Umbilical cord (tissue), 2 donors: ENCODE data around the gene C4orf36. TPM values are rescaled to one million over a fixed set of nuclear protein-coding genes. Genes with fewer than 3 reads are reported as not detected.

Experiments
- DNase-seq: peaks from one replicate; pipeline ENCODE4 v3.0.0-alpha.2; 2015; ENCODE audit warnings: low spot score
- total RNA-seq: library from RNA; depleted of rRNA; stranded (reverse); fragments of >200 nt; gene quantifications from one replicate; pipeline ENCODE4 v1.2.3, GENCODE V29; 2014; ENCODE audit warnings: low replicate concordance; ENCODE audit not compliant: insufficient read depth

C4orf36 gene, protein sequence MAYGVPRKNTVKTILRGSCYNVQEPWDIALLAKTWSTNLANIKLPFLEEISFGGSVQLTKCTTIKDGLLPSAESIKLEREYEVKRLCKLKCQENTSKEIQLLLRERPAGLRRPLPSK
- not detected for total RNA-seq

DNA sequence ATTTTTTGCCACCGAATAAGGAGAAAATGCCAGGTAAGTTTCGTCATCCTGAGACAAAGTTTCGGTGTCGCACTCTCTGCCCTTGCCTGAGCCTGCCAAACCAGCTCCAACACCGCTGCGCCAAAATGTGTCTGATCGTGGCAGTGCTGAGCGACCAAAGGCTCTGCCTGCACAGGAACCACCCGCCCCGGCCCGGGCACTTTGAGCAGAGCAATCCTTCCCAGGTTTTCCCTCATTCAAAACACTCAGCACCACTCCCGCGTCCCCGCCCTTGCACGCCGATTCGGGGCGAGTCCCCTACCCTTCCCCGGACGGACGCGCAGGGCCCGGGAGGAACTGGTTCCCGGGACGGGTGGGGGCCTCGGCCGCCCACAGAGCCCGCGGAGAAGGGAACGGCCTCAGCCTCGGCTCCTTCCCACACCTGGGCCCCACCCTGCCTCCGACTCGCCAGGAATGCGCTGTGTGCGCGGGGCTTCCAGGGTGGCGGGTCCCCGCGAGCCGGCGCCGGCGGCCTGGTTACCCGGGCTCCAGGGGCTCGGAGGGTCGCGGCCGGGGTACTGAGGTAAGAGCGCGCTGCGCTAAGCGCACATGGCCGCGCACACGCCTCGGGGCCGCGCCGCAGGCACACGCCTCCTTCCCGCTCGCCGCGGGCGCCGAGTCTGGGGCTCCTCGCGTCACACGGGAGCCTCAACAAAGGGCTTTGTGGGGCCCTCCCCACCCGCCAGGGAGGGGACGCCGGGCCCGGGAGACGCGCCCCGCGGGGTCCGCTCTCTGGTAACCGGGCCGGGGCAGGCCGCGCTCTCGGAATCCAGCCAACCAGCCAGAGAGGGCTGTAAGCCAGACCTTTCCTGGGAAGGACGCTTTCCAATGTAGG is at the start of gene C4orf36:
C4orf36 (minus strand) TSS at position 661 of the 874 bp plus-strand sequence. CDS start 902 bp downstream, outside the sequence.
- peak; percentile 61 for DNase-seq

DNA sequence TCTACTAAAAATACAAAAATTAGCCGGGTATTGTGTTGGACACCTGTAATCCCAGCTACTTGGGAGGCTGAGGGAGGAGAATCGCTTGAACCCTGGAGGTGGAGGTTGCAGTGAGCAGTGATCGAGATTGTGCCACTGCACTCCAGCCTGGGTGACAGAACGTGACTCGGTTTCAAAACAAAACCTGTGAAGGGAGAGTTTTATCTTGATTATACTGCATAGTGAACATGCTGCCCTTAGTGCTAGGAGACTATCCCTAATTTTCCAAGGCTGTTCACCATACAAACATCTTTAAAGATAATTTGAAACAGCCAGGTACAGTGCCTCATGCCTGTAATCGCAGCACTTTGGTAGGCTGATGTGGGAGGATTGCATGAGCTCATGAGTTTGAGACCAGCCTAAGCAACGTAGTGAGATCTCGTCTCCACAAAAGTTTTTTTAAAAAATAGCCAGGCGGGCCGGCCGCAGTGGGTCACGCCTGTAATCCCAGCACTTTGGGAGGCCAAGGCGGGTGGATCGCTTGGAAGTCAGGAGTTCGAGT is 48.8 kb upstream of the C4orf36 start:
- no peak for DNase-seq

DNA sequence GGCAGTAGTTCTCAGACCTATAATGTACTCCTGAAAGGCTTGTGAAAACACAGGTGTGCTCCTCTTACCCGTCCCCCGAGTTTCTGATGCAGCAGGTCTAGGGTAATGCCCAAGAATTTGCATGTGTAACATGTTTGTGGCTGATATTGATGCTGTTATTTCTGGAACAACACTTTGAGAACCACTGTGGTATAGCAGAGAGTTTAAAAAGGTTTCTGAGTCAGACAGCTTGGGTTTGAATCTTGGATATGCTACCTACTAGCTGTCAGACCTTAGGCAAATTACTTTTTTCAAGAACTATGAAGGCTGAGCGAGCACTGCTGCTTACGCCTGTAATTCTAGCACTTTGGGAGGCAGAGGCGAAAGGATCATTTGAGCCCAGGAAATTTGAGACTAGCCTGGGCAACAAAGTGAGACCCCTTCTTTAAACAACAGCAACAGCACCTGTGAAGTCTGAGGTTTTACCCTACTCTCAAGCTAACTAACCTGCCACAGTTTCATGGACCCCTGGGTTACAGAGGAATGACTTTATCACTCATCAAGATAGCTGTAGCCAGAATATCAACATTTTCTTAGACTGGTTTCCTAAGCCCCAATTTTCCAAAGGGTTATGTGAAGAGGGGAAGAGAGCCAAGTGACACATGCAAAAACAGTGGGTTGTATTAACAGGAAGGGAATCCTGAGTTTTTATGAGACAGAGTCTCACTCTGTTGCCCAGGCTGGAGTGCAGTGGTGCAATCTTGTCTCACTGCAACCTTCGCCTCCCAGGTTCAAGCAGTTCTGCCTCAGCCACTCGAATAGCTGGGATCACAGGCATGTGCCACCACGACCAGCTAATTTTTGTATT is 47.7 kb upstream of the C4orf36 start:
- DNase-seq, result no peak

DNA sequence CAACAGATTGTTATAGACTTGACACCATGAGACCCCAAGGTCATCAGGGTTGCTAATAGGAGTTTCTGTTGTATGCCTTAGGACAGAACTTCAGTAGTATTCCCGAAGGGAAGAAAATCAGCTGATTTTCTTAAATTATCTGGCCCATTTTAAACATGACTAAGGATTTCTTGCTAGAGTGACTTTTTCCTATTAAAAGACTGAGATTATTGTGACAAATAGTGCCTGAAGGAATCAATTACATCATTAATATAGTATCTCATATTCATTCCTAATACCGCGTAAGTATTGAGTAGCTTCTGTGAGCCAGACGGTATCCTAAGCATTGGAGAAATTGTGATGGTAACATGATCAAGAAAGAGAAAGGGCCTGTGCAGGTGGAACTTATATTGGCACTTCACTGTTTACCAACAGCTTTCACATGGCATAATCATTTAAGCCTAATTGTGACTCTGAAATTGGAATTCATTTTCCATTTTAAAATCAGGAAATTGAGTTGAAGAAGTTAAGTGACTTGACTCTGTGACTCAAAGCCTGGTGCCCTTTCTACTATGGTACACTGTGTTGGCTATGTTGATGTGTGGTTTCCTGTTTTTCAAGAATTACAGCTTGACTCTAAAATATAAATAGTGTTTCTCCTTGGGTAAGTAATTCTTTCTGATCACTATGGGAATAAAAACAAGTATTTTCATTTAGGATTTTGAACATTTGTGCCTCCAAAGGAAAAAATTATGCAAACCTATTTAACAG is 46.7 kb upstream of the C4orf36 start:
- peak; percentile 34 for DNase-seq

DNA sequence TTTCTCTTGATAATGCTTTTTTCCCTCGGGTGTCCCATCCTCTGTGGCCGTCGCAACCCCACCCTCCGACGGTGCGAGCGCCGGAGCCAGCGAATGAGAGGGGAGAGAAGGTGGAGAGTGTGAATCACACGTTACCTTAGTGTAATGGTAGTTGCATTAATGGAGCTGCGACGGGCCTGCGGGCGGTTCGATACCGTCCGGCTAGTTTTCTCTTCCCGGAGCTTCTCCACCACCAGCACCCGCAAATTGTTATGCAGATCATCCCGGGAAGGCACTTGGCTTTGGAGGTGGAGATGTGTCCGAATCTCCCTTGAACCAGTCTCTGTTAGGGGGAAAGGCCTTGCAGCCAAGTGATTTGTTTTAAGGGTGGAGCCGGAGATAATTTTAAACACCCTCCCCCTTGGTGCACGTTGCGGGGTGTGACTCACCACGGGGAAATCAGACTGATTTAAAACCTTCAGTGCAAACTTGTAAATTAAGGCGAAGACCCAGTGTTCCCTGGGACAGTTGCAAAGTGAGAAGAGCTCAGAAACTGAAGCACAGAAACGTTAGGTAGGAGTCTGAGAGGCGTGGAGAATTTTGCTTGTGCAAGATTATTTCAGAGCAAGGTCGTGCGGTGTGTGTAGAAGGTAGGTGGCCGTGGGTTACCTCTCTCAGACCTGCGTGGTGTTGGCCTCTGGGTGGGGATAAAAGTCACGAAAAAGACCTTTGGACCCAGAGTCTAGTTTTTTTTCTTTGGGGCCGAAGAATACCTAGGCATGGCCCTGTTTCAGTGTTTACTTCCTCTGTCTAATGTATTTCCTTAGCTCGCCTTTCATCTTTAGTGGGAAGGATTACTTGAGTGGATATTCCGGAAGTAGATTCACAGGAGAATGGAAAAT is 43.9 kb upstream of the C4orf36 start:
- DNase-seq, result peak; percentile 63

DNA sequence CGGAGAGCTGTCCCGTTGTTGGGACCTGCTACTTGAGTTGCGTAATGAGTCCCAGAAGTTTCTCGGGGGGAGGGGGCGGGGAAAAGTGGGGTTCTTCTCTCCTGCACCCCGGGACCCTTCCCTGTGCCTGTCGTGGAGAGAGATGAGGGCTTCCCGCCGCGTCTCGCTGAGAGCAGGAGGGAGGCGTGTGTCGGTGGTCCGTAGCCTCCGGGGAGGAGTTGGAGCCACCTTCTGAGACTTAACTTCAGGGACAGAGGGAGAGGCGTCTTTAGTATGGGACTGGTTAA is 43.3 kb upstream of the C4orf36 start:
- no peak for DNase-seq

DNA sequence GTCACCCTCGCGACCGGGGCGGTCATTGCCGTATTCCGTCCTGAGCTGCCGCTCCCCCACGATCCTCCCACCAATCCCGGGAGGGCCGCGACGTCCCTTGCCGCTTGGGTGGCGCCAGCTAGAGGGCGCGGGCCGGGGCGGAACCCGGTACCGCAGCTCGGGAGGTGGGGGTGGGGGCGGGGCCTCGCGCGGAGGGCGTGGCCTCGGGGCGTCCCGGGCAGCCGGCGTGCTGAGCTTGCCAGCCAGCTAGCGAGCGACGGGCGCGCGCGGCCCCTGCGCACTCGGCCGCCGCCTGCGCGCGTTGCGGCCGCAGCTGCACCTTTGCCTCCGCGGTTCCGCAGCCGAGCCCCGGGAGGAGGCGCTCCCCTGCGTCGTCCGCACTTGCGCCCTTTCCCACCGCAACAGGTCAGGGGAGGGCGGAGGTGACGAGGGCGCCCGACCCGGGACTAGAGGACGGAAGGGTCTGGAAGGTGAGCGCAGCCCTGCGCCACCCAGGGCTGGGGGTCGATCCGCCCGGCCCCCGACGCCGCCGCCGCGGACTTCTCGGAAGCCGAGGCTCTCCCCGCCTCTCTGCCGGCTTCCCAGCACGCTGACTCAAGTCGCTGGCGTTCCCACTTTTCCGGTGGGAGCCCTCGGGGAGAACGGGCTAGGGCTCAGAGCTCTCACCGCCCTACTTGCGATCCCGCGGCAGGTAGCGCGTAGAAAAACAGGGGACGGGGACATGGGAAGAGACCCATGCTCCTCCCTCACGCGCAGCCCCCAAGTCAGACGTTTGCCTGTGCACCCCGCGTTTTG is 42.7 kb upstream of the C4orf36 start, which contains the start of gene AFF1:
AFF1 (plus strand) TSS at position 241 of the 795 bp plus-strand sequence. CDS start 13,523 bp downstream, outside the sequence.
- peak; percentile 94 for DNase-seq

DNA sequence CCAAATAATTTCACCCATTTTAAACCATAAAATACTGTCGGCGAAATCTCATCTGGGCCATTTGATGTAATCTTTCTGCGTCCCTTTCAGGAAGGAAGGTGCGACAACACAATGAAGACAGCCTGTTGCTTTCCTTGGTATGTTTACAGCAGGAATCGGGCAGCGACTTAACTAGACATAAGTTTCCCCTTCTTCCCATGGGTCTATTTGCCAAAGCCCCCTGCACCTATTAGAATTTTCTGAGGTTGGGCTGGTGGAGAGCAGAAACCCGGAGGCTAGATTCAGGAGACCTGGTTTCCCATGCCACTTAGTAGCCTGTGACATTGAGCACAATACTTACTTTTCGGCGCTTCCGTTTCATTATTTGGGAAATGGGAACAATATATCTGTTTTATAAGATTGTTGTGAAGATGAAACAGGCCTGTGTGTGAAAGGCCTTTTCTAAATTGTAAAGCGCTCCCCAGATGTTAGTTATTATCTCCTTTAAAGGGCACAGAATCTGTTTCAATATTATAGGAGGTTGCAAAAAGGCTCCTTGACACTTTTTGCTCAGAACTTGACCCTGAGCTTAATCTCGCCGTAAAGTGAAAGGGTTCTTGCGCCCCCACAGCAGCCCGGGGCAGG is 42.0 kb upstream of the C4orf36 start:
- no peak for DNase-seq

DNA sequence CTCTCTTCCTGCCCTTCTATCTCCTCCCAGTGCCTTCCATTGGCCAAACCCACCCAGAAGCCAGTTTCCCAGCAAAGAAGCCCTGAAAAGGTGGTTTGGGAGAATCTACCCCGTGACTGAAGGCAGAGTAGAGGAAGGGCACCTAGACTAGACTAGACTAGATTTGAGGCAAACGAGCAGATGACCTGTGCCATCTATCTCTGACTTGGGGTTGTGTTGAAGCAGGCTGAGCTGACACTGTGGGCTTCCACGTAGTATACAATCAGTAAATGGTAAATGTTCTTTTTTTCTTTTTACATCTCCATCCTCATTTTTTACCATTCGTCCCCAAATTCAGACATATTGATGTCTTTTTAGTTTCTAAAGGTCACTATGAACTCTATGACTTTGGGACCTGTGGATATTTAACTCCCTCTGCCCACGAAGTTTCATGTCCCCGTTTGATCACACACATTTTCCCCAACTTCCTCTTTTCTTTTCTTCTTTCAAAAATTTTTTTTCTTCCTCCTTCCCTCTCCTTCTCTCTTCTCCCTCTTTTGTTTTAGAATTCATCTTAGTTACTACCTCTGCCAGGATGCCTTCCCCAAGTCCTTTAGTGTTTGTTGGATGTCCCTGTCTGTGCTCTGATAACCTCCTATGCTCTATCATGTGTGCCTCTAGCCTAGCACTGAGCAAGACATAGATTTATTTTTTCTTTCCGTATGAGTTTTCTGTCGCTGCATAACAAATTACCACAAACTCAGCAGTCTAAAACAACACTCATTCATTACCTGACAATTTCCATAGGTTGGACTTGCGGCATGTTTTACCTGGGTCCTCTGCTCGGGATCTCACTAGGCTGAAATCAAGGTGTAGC is 36.4 kb upstream of the C4orf36 start:
- DNase-seq, result no peak

DNA sequence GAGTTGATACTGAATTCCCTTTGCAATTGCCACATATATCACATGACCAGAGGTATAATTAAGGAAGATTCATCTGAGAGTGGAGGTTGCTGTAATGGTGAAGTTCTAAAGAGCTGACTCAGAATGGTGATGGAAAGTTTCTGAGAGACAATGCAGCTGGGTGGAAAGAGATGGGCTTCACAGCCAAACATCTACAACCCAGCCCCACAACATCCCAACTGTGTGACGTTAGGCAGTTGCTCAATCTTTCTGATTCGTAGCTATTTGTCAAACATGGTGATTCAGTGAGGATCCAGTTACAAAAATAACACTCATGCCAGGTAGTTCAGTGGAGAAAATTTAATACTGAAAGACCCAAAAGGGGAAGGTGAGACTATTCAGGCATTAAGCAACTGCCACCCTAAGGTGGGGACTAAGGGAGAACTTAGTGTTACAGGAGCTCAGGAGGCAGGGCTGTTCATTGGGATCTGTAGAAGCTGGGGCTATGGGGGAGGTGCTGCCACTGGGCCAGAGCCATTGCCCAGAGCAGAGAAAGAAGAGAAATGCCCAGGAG is 35.7 kb upstream of the C4orf36 start:
- DNase-seq, result no peak

DNA sequence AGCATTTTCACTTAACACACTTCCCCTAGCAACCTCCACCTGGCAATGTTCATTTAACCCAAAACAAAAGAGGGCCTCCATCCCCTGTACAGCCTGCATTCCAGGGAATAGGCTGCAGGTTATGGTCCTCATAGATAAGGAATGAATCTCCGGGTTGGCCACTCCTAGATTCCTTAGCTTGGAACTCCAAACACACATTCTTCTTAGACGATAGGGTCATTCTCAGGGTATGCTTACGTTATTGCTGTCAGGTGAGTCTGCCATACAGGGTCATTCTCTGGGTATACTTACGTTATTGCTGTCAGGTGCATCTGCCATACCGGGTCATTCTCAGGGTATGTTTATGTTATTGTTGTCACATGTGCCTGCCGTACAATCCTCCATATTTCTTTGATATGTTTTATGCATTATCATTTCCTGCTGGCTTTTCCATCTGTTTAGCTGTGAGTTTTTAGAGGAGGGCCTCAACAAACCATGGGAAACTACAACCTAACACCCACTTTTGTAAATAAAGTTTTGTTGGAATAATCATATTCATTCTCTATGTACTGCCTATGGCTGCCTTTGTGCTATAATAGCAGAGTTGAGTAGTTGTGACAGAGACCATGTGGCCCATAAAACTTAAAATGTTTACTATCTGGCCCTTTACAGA is 34.3 kb upstream of the C4orf36 start:
- DNase-seq, result no peak

DNA sequence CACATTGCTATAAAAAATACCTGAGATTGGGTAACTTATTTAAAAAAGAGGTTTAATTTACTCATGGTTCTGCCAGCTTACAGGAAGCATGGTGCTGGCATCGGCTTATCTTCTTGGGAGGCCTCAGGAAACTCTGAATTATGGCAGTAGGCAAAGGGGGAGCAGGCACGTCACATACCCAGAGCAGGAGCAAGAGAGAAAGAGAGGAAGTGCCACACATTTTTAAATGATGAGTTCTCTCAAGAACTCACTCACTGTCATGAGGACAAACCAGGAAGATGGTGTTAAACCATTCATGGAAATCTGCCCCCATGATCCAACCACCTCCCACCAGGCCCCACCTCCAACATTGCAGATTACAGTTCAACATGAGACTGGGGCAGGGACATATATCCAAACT is 32.6 kb upstream of the C4orf36 start:
- DNase-seq, result no peak

DNA sequence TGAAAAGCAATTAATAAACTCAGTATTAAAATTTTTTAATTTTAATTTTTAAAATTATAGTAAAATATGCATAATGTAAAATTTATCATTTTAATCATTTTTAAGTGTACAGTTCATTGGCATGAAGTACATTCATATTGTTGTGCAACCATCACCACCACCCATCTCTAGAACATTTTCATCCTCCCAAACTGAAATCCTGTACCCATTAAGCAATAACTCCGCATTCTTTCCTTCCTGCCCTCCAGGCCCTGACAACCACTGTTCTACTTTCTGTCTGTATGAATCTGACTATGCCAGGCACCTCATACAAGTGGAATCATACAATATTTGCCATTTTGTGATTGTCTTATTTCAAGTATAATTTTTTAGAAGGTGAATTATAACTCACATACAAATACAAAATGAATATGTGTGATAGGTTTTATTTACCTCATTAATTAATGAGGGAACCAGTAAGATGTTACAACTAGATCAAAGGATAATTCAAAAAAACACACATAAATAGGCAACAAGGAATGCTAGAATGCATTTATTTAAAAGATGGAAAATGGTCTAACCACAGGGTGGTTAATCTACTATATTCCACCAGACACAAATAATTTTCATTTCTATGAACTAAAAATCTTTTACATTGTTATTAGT is 29.5 kb upstream of the C4orf36 start:
- no peak for DNase-seq

DNA sequence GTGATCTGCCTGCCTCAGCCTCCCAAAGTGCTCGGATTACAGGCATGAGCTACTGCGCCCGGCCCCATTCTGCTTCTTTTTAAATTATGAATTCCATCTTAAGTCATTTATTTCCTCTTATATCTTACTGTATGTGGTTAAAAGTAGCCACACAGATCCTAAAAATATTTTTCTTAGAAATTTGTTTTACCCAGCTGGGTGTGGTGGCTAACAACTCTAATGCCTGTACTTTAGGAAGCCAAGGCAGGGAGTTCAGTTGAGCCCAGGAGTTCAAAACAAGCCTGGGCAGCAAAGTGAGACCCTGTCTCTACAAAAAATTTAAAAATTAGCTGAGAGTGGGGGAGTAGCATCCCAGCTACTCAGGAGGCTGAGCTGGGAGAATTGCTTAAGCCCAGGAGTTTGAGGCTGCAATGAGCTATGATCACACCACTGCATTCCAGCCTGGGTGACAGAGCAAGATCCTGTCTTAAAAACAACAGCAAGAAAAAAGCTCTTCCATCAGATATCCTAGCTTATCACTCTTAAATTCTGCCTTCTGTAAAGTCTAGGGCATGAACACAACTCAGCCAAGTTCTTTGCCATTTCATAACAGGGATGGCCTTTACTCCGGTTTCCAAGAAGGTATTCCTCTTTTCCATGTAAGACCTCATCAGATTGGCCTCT is 27.5 kb upstream of the C4orf36 start:
- DNase-seq, result no peak

DNA sequence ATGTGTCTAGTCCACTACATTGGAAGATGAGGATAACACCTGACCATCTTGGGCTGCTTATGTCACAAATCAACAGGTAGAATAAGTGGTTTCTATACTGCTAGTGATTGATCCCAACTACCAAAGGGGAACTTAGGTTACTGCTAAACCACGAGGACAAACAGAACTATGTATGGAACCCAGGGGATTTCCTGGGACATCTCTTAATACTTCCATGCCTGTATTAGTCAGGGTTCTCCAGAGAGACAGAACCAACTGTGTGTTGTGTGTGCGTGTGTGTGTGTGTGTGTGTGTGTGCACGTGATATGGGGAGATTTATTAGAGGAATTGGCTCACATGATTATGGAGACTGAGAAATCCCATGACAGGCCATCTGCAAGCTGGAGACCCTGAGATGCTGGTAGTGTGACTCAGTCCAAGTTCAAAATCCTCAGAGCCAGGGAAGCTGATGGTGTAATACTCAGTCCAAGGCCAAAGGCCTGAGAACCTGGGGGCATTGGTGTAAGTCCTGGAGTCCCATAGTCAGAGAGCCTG is 26.4 kb upstream of the C4orf36 start:
- no peak for DNase-seq
